Motor neuron (in vitro differentiated cells): ENCODE measurements around the gene SLC22A15. TPM values are rescaled to one million over a fixed set of nuclear protein-coding genes. Genes with fewer than 3 reads are reported as not detected.

Source experiments
- ATAC-seq, 8 experiments: fragments of 200-7000 bp; cut with Tn5 transposase; replicated peaks in 6 of 8; 2 replicates each; pipeline ENCODE4 v1.8.0; 2021; ENCODE audit warnings: mild to moderate bottlenecking in 8 of 8, moderate library complexity in 8 of 8
- H3K27ac ChIP-seq, 2 donors: fragments of 250-450 bp; sonication (Bioruptor Pico); 2 replicates each; pipeline ENCODE4 v1.9.0; 2021; ENCODE audit warnings: antibody characterized with exemption in 2 of 2, mild to moderate bottlenecking in 2 of 2, moderate library complexity in 1 of 2
- H3K4me1 ChIP-seq, 2 donors: fragments of 250-450 bp; sonication (Bioruptor Pico); replicated peaks in 1 of 2; 2 replicates each; pipeline ENCODE4 v1.6.1; 2021; ENCODE audit warnings: antibody characterized with exemption in 2 of 2, mild to moderate bottlenecking in 2 of 2, moderate library complexity in 1 of 2
- H3K4me3 ChIP-seq, 5 donors: fragments of 250-450 bp; sonication (Bioruptor Pico); 2 replicates each; pipeline ENCODE4 v1.9.0; 2021; ENCODE audit warnings: antibody characterized with exemption in 5 of 5, mild to moderate bottlenecking in 5 of 5, moderate library complexity in 4 of 5
- WGBS, 10 experiments: fragments of 450-650 bp; shearing (Covaris generic); methylation state at CpG; one replicate each; pipeline ENCODE4 v1.0.0; 2022; 5-methylcytosine and 5-hydroxymethylcytosine counted together
- in situ Hi-C, 9 experiments: fragments of 400-800 bp; cut with MboI; loops; one replicate each; pipeline ENCODE4 v1.15.0; 2021; ENCODE audit warnings: low sequenced_read_pairs in 9 of 9, low pct_unique_long_range_greater_than_20kb in 2 of 9; ENCODE audit not compliant: unreplicated experiment in 9 of 9
- total RNA-seq, 8 experiments: library from RNA; unstranded; fragments of 300-600 nt; gene quantifications; 2 replicates each; pipeline versions ENCODE4 v1.2.3 to v1.2.4, GENCODE V29; 2022

SLC22A15 gene
- total RNA-seq, 8 experiments from 2014 or later = 0.20 to 11.2 (median 7.0) TPM

DNA sequence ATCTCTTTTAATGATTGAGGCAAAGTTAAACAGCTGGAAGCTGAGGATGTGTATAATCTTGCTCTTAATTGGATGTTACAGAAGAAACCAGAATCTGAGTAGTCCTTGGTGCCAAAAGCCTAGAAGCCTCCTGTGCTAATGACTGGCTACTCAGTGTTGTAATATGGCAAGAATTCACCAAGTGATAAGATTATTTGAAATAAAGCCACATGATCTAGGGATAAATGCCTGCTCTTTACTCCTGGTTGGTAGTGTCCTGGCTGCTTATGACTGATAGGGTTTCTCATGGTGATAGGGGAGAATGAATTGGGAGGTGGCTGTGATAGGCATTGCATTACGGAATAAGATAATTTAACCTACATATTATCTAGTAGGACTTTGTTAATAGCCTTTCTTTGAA, 121.3 kb downstream of the SLC22A15 start:
- Histone ChIP-seq H3K4me1 (no peaks in the 10 kb centered on the region), H3K4me3 (no peak overlapping the region), H3K27ac (no peak overlapping the region)
- in situ Hi-C loops = no loop called here
- 82 to 100% (median 86%) methylated on average over 1 of the region's 1 CpG; no CpG with 5 or more reads in 5 of the 10 experiments for WGBS, 10 experiments
- no peak for ATAC-seq

DNA sequence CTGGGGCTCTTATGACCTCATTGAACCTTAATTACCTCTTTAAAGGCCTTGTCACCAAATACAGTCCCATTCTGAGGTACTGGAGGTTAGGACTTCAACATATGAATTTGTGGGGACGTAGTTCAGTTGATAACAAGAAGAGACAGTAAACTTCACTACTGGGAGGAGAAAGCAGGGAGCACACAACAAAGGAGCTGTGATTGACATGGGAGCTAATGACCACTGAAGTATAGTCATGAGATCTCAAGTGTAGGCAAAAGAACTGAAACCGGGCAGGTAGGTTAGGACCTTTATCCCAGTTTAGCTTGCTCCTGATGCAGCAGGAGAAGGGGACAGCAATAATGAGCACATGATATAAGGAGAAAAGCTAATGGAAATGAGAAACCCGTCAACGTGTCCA, 123.1 kb downstream of the SLC22A15 start:
- 20 to 100% (median 90%) methylated on average over 1 to 4 of the region's 4 CpGs for WGBS, 10 experiments
- ATAC-seq = no peak
- no peak overlapping the region for H3K4me3 ChIP-seq
- no peaks in the 10 kb centered on the region for H3K4me1 ChIP-seq
- no peak overlapping the region for H3K27ac ChIP-seq
- in situ Hi-C loops = no loop called here

DNA sequence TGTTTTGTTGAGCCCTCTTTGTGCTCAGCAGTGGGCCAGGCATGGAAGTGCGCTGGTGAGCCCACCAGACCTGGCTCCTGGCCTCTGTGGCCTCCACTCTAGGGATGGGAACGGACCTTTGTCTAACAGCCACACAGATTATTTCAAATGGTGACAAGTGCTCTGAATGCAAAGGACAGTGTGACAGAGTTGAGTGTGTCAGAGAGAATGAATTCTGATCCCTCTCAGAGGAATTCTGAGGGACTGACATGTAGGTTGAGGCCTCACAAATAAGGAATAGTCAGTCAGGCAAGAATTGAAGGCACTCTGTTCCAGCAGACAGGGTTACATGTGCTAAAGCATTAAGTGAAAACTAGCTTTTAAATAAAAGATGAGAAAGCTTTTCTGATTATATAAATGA, 123.6 kb downstream of the SLC22A15 start:
- H3K4me1 ChIP-seq = no peaks in the 10 kb centered on the region
- in situ Hi-C loops = no loop called here
- 29 to 100% (median 86%) methylated on average over 1 to 2 of the region's 2 CpGs; no CpG with 5 or more reads in 3 of the 10 experiments for WGBS, 10 experiments
- H3K27ac ChIP-seq = no peak overlapping the region
- no peak for ATAC-seq
- H3K4me3 ChIP-seq = no peak overlapping the region

DNA sequence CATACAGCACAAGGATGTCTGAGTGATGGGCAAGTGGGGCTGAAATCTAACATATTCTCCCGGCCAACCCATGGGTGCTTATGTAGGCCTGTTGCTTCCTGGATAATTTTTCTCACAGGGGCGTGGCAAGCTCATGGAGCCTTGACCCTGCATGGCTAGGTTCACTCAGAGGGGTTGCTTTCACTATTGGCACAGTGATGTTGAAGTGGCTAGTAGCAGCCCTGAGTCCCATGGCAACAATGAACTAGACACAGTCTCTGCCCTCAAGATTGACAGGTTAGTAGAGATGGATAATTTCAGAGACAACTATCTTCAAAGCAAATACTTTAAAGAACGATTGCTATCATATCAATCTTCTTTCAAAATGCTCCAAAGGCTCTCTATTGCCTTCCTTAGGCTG, 128.4 kb downstream of the SLC22A15 start:
- in situ Hi-C loops = no loop called here
- no peak overlapping the region for H3K27ac ChIP-seq
- no peak for ATAC-seq
- H3K4me1 ChIP-seq = no peaks in the 10 kb centered on the region
- no peak overlapping the region for H3K4me3 ChIP-seq
- WGBS, 10 experiments = 35 to 92% (median 83%) methylated on average over 1 to 3 of the region's 3 CpGs; no CpG with 5 or more reads in 3 of the 10 experiments

DNA sequence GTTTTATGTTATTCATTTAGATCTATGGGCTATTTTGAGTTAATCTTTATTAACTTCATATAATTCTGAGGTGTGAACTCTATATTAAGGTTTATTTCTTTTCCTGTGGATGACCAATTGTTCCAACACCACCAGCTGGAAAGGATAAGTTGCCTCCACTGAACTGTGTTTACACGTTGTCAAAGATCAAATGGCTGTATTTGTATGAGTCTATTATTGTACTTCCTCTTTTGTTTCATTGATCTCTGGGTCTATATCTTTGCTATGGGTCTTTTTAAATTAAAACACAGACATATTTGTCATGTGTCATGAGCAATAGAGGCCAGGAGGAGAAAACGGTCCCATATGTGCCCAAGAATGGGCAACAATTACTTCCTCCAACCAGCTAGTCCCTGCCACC, 129.7 kb downstream of the SLC22A15 start:
- Histone ChIP-seq H3K4me3 (no peak overlapping the region), H3K27ac (no peak overlapping the region), H3K4me1 (no peaks in the 10 kb centered on the region)
- ATAC-seq = no peak
- 0 to 67% (median 42%) methylated on average over 1 to 2 of the region's 2 CpGs; no CpG with 5 or more reads in 2 of the 10 experiments for WGBS, 10 experiments
- in situ Hi-C loops = no loop called here

DNA sequence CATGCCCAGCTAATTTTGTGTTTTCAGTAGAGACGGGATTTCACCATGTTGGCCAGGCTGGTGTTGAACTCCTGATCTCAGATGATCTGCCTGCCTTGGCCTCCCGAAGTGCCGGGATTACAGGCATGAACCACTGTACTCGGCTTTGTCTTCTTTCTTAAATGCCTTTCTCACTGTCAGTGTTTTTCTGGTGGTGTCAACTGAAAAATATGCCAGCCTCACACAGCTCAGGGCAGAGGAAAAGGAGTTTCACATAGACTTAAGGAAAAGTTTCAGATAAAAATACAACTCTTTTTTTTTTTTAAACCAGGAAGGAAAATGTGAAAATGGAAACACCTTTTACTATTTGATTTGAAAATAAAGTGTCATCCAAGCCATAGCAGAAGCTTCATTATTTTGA, 130.3 kb downstream of the SLC22A15 start:
- no peak for ATAC-seq
- in situ Hi-C loops = no loop called here
- no peaks in the 10 kb centered on the region for H3K4me1 ChIP-seq
- no peak overlapping the region for H3K4me3 ChIP-seq
- 57 to 100% (median 92%) methylated on average over 1 to 4 of the region's 4 CpGs for WGBS, 10 experiments
- H3K27ac ChIP-seq = no peak overlapping the region

DNA sequence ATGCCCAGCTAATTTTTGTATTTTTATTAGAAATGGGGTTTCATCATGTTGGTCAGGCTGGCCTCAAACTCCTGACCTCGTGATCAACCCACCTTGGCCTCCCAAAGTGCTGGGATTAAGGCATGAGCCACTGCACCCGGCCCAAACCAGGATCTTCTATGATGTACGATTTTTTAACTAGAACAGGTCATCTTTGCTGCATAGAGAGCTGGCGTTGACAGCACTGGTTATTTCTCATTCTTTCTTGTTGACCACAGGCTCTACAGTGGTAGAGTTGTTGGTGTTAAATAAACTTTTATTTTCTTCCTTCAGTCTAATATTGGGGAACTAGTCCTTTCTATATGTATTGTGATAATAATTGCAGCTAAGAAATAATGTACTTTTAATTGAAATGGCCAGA, 131.1 kb downstream of the SLC22A15 start:
- H3K4me1 ChIP-seq = no peaks in the 10 kb centered on the region
- 33 to 94% (median 75%) methylated on average over 2 to 4 of the region's 4 CpGs; no CpG with 5 or more reads in 3 of the 10 experiments for WGBS, 10 experiments
- ATAC-seq = no peak
- no peak overlapping the region for H3K27ac ChIP-seq
- H3K4me3 ChIP-seq = no peak overlapping the region
- in situ Hi-C loops = no loop called here

DNA sequence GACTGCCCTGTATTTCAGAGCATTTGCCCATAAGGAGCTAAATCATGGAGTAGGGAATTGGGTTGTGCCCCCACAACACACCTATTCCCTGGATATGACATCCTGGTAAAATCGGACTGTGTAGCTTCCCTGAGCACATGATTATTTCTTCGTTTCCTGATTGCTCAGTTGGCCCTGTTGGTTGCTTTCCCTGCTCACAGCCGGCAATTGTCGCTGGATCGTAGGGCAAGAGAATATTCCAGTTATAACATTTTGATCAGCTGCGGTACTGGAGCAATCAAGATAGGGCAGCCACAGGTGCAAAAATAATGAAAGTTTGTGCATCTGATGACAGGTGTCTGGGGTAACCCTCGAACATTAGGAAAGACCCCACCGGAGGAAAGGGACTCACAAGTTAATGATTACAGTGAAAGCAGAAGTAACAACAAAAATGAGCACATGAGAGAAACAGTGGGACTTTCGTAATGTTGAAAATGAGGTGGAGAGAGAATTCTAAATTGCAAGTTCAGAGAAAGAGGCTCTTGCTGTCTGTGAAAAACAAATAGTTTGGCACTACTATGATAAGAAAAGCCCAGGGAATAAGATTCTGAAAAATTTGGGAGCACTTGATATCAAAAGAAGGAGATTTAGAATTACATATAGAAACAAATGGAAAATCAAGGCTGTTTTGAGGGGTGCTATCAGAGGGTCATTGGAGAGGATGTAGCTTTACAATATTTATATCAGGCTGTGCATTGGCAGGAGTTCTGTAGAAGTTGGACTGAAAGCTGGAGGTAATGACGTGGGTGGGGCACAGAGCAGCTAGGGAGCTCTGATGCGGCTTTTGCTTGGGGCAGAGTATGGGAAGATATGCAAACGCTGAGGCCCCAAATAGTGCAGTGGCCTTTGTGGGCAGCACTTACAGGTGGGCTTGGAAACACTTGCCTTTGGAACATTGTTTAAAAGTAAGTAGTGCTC, 134.5 kb downstream of the SLC22A15 start, which contains the start of gene MAB21L3:
MAB21L3 (plus strand) TSS at position 833 of the 957 bp plus-strand sequence. CDS start 1,217 bp downstream, outside the sequence.
- ATAC-seq = peak in 2 of 8 experiments; percentile 28 to 82
- H3K4me1 ChIP-seq = no peaks in the 10 kb centered on the region
- 29 to 80% (median 70%) methylated on average over 2 to 12 of the region's 12 CpGs for WGBS, 10 experiments
- H3K27ac ChIP-seq = no peak within 1 kb of the TSS
- in situ Hi-C loops = no loop called here
- no peak within 1 kb of the TSS for H3K4me3 ChIP-seq

DNA sequence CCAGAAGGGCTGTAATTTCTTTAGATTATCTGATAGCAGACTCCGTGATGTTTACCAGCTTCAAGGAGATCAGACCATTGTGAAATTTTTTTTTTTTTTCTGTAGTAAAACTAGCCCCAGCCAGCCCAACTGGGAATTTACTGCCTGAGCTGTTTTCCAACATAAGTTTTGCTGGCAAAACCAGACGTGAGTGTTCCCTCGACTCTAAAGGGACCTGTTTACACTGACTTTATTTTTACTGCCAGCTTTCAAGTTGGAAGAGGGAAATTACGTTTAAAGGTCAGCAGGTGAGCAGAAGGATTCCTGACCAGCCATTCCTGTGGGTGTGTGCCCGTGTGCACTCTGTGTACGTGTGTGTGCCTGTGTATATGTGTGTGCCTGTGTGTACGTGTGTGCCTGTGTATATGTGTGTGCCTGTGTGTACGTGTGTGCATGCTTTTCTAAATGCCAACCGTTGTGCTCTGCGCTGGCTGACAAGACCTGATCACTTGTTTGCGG, 135.3 kb downstream of the SLC22A15 start:
- in situ Hi-C loops = no loop called here
- no peaks in the 10 kb centered on the region for H3K4me1 ChIP-seq
- WGBS, 10 experiments = 47 to 90% (median 83%) methylated on average over 2 to 11 of the region's 11 CpGs; no CpG with 5 or more reads in 2 of the 10 experiments

DNA sequence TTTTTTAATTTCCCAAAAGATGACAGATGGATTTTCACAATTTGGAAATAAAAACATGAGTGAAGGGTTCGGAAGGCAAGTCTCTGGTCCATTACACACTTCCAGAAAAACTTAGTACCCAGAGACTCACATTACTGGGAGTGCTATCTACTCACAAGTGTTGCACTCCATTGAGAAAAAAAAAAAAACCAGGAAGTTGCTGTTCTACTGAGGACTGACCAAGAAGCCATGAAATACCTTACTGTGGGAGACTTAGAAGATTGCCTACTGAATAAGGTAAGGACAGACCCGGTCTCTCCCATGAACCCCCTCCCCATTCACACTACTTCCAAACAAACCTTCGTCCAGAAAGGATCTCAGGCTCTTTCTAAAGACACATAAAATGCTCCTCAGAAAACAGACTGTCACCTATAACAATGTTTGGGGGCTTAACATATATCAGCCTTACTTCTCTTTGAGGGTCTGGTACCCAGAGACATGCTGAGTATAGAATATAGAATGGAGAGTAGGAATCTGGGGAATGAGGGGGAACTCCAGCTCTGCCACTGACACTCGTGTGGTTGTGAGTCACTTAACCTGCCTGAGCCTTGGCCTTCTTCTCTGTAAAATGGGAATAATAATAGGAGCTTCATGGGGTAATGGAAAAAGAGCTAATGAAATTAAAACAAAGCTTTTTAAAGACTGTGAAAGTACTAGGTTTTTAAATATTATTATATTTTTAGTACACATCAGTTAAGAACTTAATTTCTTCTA, 136.3 kb downstream of the SLC22A15 start:
- ATAC-seq = no peak
- WGBS, 10 experiments = 51 to 100% (median 92%) methylated on average over 1 to 4 of the region's 4 CpGs

More for the DNA sequence above, 135.3 kb downstream of the SLC22A15 start:
- no peak overlapping the region for H3K27ac ChIP-seq
- ATAC-seq = no peak
- H3K4me3 ChIP-seq = no peak overlapping the region

DNA sequence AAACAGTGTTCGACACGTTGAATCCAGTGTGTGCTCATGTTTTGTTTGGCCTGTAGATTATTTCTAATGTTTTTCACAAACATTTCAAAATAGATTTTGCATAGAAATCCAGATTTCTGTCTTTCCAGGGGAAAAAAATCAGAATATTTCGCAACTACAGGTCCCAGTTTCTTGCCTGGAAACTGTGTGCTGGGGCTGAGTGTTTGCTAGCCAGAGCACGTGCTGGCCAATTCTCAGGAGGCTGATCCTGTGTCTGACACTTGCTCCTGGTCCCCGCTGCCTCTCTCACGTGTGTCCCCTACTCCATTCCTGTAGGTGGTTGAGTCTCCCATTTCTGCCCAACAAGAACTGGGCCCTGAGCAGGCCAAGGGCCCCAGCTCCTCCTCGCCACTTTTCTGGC, 137.3 kb downstream of the SLC22A15 start:
- no peak for ATAC-seq
- in situ Hi-C loops = no loop called here
- WGBS, 10 experiments = 60 to 89% (median 79%) methylated on average over 2 to 7 of the region's 7 CpGs

More for the DNA sequence above, 136.3 kb downstream of the SLC22A15 start:
- in situ Hi-C loops = no loop called here
- H3K4me3 ChIP-seq = no peak overlapping the region
- no peaks in the 10 kb centered on the region for H3K4me1 ChIP-seq
- no peak overlapping the region for H3K27ac ChIP-seq

DNA sequence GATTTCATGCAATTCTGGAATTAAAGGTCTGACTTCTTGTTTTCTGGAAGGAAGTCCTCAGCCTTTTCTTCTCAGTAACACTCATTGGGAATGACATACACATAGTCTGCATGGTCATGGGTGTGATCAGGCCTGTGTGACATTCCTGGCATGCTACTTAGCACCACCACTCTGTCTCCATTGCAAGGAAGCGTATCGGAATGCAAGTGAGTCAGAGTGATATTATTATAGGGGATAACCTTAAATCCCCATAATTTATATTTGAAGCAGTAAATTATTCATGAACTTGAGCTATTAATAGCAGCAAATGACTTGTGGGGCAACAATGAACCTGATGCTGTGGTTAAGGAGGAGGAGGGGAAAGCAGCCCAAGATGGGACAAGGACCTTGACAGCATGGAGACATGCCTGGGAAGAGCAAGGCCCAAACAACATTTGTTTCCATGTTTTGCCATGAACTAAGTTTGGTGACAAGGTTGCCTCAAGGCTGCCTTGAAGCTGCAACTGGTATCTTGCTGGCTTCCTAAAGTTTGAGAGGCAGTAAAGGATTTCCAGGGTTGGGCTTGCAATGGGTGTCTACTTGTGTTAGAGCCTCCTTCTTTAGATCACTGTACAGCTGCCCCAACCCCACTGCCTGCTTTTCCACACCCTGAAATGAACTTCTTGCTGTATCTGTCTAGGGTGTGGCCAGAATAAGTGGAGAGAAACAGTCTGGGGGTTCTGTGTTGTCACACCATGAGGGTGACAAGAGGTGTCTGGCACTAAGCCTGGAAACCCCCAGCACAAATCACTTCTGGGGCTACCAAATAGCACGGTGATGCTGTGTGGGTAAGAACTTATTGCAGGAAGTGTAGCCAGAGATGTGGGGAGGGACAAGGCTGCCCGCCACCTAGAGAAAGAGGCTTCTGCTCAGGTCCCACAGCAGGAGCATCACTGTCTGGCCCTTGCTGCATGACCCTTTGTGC, 139.4 kb downstream of the SLC22A15 start:
- WGBS, 10 experiments = 30 to 100% (median 78%) methylated on average over 2 to 4 of the region's 4 CpGs; no CpG with 5 or more reads in 2 of the 10 experiments
- ATAC-seq = peak in 4 of 8 experiments; percentile 58 to 97 (median 80)
- no peak overlapping the region for H3K27ac ChIP-seq
- no peaks in the 10 kb centered on the region for H3K4me1 ChIP-seq
- H3K4me3 ChIP-seq = no peak overlapping the region
- in situ Hi-C loops = no loop called here

More for the DNA sequence above, 137.3 kb downstream of the SLC22A15 start:
- Histone ChIP-seq H3K27ac (no peak overlapping the region), H3K4me1 (no peaks in the 10 kb centered on the region), H3K4me3 (no peak overlapping the region)
